Mononuclear cell (primary cell): Measurements from ENCODE around the gene CYB5RL. TPM values are rescaled to one million over a fixed set of nuclear protein-coding genes. Genes with fewer than 3 reads are reported as not detected.

Source experiments
- H3K27me3 ChIP-seq: 2 replicates; pipeline ENCODE4 v1.6.0; 2011; ENCODE audit warnings: low read length, control low read depth; ENCODE audit not compliant: insufficient read depth
- H3K4me1 ChIP-seq: 2 replicates; pipeline ENCODE4 v1.5.1; 2011; ENCODE audit warnings: mild to moderate bottlenecking, low read length, control low read depth; ENCODE audit not compliant: insufficient read depth
- H3K4me3 ChIP-seq: 2 replicates; pipeline ENCODE4 v1.5.1; 2011; ENCODE audit warnings: mild to moderate bottlenecking, low read length, moderate library complexity
- H3K9me3 ChIP-seq: 2 replicates; pipeline ENCODE4 v1.5.1; 2011; ENCODE audit warnings: low read depth, mild to moderate bottlenecking, control low read depth, low read length
- total RNA-seq: library from RNA; depleted of rRNA; stranded (reverse); fragments of >200 nt; gene quantifications from one replicate; pipeline ENCODE4 v1.2.3, GENCODE V29; 2012

The CYB5RL gene, protein sequence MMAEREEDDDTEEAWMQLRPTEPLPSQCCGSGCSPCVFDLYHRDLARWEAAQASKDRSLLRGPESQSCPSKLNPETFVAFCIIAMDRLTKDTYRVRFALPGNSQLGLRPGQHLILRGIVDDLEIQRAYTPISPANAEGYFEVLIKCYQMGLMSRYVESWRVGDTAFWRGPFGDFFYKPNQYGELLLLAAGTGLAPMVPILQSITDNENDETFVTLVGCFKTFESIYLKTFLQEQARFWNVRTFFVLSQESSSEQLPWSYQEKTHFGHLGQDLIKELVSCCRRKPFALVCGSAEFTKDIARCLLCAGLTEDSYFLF
- 1.0 TPM for total RNA-seq

DNA sequence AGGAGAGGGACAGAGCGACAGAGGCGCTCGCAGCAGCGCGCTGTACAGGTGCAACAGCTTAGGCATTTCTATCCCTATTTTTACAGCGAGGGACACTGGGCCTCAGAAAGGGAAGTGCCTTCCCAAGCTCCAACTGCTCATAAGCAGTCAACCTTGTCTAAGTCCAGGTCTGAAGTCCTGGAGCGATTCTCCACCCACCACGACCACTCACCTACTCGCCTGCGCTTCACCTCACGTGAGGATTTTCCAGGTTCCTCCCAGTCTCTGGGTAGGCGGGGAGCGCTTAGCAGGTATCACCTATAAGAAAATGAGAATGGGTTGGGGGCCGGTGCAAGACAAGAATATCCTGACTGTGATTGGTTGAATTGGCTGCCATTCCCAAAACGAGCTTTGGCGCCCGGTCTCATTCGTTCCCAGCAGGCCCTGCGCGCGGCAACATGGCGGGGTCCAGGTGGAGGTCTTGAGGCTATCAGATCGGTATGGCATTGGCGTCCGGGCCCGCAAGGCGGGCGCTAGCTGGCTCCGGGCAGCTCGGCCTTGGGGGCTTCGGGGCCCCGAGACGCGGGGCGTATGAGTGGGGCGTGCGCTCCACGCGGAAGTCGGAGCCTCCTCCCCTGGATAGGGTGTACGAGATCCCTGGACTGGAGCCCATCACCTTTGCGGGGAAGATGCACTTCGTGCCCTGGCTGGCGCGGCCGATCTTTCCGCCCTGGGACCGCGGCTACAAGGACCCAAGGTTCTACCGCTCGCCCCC lies at the start of gene CYB5RL, which contains the start of gene MRPL37:
Gene CYB5RL (minus strand): TSS at position 266 of the 754 bp plus-strand sequence. CDS start 4,414 bp downstream, outside the sequence.
Gene MRPL37 (plus strand): TSS at position 403 of the 754 bp plus-strand sequence. CDS start 77 bp downstream, at position 480.
- no peaks in the 10 kb centered on the region for H3K27me3 ChIP-seq
- peaks cover 23% of the 10 kb centered on the region for H3K4me1 ChIP-seq
- H3K4me3 ChIP-seq = peak within 1 kb of the TSS; percentile 72
- H3K9me3 ChIP-seq = no peaks in the 10 kb centered on the region

DNA sequence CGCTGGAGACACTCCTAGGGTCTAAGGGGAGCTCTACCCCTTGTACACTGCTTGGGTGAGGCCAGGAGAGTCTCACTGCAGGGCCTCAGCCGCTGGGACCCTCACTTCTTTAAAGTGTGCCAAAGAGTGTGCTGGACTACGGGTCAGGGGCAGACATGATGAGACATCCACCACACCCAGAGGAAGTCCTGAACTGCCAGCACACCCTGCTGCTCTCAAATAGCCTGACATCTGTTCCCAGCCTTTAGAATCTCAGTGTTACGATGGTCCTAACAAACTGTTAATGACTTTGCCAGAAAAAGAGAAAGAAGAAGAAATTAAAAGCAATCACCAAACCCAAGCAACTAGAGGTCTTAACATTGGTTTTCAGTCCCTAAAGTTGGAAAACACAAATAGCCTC lies 49.1 kb upstream of the CYB5RL start:
- no peak overlapping the region for H3K4me3 ChIP-seq
- no peaks in the 10 kb centered on the region for H3K9me3 ChIP-seq
- H3K27me3 ChIP-seq = no peaks in the 10 kb centered on the region
- no peaks in the 10 kb centered on the region for H3K4me1 ChIP-seq

DNA sequence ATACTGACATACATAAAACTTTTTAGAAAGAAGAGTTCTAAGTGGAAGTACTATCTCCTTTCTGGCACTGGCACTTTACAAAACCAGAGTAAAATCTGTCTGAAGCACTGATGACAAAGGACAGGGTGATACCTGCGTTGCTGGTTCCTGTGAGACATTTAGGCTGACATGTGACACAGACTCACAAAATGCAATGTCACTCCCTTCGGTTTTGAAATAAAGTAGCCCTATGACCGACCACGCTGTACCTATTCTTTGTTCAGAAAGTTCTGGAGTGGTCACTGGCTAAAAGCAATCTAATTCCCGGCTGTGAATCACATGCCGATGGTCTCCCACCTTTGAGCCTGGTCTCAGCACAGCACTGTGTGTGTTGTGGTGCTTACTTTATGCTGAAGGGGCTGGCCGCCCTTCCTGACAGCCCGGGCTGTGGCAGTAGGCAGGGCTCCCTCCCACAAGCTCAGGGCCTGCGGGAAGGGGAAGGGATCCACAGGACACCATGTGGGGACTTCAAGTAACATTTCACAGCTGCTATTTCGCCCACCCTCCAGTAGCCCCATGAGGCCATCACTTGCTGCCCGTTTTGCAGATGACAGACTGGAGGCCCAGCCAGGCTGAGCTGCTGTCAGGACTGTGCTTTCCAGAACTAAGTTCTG lies 48.2 kb upstream of the CYB5RL start:
- Histone ChIP-seq H3K27me3 (no peaks in the 10 kb centered on the region), H3K4me3 (no peak overlapping the region), H3K4me1 (no peaks in the 10 kb centered on the region), H3K9me3 (no peaks in the 10 kb centered on the region)

DNA sequence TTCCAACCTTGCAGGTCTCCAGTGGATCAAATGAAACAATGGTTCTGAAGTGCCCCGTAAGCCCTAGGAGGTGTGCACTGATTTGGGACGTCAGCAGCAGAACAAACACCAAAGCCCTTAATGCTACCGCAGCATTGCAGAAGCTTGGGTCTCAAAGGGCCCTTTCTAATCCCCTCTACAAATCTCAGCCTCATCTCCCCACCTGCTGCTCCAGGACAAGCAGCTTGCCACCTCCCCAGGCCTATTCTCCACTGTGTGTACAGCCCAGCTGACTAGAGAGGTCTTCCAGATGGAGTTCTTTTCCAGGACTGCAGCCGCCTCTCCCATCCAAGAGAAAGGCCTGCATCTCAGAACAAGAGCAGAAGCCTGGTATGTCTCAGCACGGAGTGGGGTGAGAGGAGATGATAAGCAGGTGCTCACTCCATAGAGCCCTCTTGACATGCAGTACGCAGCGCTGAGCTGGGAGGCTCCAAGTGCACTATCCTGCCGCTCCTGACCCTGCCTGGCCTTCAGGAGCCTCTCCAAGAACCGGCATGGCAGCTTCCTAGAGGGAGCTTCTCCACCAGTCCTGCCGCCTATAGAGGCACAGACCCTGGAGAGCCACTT lies 46.4 kb upstream of the CYB5RL start:
- Histone ChIP-seq H3K9me3 (no peaks in the 10 kb centered on the region), H3K4me3 (no peak overlapping the region), H3K27me3 (no peaks in the 10 kb centered on the region), H3K4me1 (no peaks in the 10 kb centered on the region)

DNA sequence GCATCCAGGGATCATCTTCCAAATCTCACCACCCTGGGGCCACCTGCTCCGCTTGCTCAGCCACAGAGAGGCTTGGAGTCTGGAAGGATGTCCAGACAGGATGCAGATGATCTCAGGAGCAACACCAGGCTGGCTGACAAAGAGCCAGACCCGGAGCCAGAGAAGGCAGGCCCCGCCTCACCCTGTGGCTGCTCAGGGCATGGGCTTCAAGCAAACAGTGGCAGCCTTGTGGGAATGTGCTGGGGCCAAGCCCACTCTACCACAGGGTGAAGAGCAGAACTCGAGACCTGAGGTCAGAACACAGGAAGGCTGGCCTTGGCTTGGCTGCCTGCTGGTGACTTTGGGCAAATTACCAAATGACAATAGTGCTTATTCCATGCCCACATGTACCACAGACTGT lies 45.7 kb upstream of the CYB5RL start:
- Histone ChIP-seq H3K4me3 (no peak overlapping the region), H3K9me3 (no peaks in the 10 kb centered on the region), H3K4me1 (no peaks in the 10 kb centered on the region), H3K27me3 (no peaks in the 10 kb centered on the region)

DNA sequence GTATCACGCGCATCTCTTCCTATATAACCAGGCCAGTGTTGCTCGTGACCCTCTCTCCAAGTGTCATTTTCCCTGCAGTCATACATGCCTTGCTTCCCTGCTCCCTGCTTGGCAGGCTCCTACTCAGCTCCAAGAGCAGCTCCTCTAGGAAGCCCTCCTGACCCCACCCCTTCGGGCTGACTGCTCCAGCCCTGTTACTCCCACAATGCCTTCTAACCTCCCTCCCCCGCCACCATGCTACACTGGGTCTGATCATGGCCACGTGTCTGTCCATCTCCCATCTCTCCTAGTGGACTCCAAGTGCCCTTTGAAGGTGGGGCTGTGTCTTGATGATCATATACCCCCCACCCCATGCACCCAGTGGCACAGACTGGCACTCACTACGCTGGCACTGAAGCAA lies 44.8 kb upstream of the CYB5RL start:
- H3K27me3 ChIP-seq = no peaks in the 10 kb centered on the region
- H3K4me1 ChIP-seq = peaks cover under 1% of the 10 kb centered on the region
- no peaks in the 10 kb centered on the region for H3K9me3 ChIP-seq
- no peak overlapping the region for H3K4me3 ChIP-seq

DNA sequence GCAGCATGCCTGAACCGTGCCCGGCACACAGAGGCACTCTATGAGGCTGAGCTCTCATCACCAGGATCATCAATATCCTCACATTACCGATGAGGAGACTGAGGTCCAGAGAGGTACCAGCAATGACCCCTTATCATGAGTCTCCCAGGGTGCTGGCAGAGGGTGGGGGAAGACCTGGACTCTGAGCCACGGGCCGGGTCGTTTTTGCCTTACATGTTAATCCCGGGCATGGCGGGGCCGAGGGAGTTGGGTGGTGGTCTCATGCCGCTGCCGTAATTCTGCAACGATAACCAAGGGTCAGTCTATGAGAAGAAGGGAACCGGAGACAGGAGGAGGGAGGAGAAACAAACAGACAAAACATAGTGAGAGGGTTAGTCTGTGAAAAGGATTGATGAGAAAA lies 43.2 kb upstream of the CYB5RL start:
- Histone ChIP-seq H3K27me3 (no peaks in the 10 kb centered on the region), H3K4me1 (peaks cover 17% of the 10 kb centered on the region), H3K9me3 (no peaks in the 10 kb centered on the region), H3K4me3 (no peak overlapping the region)

DNA sequence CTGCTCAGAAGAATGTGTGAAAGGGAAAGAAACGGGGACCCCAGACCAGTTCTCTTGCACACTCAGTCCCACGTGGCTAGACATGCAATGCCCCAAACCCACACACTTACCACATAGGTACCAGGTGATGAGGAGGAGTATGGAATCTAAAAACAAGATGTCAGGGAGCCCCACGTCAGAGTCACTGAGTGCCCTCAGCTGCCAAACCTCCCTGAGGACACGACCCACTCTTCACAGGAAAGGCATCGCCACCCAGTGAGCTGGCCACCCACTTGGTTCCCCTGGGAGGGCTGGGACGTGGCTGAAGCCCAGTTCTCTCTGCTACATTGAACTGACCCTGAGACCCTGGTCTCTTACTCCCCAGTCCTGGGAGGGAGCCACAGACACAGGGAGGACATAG lies 41.5 kb upstream of the CYB5RL start:
- Histone ChIP-seq H3K4me1 (peaks cover 18% of the 10 kb centered on the region), H3K27me3 (no peaks in the 10 kb centered on the region), H3K9me3 (no peaks in the 10 kb centered on the region), H3K4me3 (no peak overlapping the region)

DNA sequence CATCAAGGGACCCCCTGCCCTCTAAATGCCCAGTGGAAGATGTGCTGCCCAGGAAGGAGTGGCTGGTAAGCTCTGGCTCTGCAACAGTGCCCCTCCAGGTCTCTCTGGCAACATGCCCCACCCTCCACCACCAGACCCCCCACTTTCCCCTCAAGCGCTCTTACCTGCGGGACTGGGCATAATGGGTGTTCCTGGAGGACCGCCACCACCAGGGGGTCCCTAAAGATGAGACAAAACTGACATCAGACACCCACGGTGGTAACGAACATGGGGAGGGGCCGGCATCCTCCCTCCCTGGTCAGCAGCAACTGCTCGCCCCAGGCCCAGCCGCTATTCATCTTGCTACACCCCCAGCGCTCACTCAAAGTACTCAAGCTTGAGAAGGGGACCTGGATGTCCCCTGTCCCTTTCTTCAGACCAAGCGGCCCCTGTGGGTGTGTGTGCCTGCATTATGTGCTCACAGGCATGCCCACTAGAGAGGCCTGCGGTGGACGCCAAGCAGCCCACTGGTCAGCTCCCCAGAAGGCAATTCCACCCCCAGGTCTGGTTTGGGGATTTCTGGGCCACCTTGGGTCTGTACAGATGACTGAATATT lies 41.0 kb upstream of the CYB5RL start:
- no peaks in the 10 kb centered on the region for H3K27me3 ChIP-seq
- H3K9me3 ChIP-seq = no peaks in the 10 kb centered on the region
- no peak overlapping the region for H3K4me3 ChIP-seq
- H3K4me1 ChIP-seq = peaks cover 18% of the 10 kb centered on the region

DNA sequence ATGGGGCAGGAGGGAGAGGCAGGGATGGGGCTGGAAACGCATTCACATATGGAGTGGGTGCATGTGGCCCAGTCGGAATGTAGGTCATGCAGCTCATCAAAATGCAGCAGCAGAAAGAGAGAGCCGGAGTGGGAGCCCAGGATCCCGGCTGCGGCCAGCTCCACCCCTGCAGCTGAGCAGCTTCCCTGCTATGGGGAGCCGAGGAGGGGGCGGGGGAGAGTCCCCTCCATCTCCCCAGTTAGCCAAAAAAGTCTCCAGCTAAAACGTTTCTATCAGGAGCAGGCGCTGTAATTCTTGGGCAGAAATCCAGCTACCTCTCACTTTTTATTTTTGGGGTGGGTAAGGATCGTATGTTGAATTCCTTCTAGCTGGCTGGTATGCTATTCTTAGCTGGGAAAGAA lies 39.8 kb upstream of the CYB5RL start:
- Histone ChIP-seq H3K4me1 (peaks cover 18% of the 10 kb centered on the region), H3K27me3 (no peaks in the 10 kb centered on the region), H3K4me3 (no peak overlapping the region), H3K9me3 (no peaks in the 10 kb centered on the region)

DNA sequence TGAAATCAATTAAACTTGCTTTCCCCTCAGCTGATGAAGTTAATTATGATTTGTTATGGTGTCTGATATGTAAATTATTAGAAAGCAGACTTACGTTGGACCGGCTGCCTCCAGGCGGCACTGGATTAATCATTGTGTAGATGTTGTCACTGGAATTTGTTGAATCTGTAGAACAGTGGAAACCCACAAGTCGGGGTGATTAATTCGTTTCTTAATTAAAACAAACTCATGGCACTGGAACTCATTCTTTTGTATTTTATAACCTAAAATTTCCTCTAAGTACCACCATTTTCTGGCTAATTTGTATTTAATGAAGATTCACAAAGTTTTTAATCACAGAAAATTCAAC lies 39.2 kb upstream of the CYB5RL start:
- H3K4me1 ChIP-seq = peaks cover 18% of the 10 kb centered on the region
- no peak overlapping the region for H3K4me3 ChIP-seq
- no peaks in the 10 kb centered on the region for H3K9me3 ChIP-seq
- no peaks in the 10 kb centered on the region for H3K27me3 ChIP-seq

DNA sequence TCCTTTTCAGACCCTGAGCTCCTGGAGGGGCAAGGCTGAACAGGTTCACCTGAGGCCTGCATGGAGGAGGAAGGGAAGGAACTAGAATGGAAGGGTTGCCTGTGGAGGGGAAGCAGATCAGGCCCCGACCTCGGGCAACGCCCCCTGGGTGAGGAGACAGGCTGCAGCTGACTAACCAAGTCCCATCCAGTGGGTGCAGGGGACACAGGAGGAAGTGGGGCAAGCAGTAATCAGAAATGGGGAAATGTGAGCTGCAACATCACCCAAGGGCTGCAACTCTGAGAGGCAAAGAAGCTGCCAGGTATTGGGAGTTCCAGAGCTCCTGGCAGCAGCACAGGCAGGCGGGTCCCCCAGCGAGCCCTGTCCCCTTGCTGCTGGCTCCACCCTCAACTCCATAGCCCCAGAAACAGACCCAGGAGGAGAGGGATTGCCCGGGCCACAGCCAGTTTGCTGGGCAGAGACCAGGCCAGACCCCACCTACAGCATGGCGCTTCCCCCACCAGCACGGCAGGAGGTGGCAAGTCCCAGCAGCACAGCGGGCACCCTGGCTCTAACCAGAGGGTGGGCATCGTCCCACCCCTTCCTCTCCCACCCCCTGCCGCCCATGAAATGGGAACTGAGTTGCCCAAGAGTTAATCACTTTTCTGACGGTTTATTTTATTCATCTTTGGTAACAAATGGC lies 38.7 kb upstream of the CYB5RL start:
- no peaks in the 10 kb centered on the region for H3K9me3 ChIP-seq
- H3K27me3 ChIP-seq = no peaks in the 10 kb centered on the region

DNA sequence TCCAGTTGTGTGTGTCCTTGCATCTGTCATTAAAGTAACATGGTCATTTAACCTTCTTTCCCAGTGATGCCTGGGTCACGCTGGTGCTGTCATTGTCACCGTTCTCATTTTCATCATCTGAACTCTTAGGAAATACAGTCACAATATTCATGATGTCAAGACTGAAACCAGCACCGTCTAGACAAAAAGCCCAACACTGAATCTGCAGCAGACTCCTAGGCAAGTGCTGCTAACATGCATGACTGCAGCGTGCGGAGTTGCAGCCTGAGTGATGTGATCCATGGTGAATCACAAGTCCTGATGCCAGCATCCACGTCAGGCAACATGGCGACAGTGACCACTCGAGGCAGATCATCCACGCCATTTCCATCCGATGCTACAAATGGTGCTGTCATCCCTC lies 37.8 kb upstream of the CYB5RL start:
- Histone ChIP-seq H3K4me3 (no peak overlapping the region), H3K27me3 (no peaks in the 10 kb centered on the region), H3K4me1 (peaks cover 18% of the 10 kb centered on the region), H3K9me3 (no peaks in the 10 kb centered on the region)

More for the DNA sequence above, 38.7 kb upstream of the CYB5RL start:
- Histone ChIP-seq H3K4me1 (peaks cover 18% of the 10 kb centered on the region), H3K4me3 (no peak overlapping the region)

DNA sequence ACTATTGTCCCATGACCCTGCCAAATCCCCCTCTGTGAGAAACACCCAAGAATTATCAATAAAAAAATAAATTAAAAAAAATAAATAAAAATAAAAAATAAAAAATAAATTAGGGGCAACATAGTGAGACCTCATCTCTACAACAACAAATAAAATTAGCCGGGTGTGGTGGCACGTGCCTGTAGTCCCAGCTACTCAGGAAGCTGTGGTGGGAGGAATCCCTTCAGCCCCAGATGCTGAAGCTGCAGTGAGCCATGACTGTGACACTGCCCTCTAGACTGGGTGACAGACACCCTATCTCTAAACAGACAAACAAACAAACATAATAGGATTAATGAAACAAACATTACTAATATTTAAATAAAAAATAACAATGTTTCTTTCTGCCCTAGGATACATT lies 34.5 kb upstream of the CYB5RL start:
- H3K4me1 ChIP-seq = peaks cover 27% of the 10 kb centered on the region
- H3K9me3 ChIP-seq = no peaks in the 10 kb centered on the region
- no peak overlapping the region for H3K4me3 ChIP-seq
- H3K27me3 ChIP-seq = no peaks in the 10 kb centered on the region
